ENCODE results near the gene NCF4.

DNA sequence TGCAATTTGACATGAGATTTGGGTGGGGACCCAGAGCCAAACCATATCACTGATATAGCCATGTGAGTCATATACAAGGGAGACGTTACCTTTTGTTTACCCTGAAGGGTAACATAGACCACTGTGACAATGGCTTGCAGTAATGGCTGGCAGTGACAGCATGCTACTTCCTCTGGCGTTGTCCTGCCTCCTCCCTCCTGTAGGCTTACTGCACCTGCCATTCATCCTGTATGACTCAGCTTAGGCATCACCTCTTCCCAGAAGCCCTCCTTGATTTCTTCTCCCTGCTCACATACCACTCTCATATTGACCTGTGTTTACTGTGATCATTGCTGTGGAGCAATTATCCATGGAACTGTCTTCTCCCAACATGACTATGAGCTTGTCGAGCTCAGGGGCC is 32.0 kb upstream of the NCF4 start:
- TF ChIP-seq, protein P1, sequence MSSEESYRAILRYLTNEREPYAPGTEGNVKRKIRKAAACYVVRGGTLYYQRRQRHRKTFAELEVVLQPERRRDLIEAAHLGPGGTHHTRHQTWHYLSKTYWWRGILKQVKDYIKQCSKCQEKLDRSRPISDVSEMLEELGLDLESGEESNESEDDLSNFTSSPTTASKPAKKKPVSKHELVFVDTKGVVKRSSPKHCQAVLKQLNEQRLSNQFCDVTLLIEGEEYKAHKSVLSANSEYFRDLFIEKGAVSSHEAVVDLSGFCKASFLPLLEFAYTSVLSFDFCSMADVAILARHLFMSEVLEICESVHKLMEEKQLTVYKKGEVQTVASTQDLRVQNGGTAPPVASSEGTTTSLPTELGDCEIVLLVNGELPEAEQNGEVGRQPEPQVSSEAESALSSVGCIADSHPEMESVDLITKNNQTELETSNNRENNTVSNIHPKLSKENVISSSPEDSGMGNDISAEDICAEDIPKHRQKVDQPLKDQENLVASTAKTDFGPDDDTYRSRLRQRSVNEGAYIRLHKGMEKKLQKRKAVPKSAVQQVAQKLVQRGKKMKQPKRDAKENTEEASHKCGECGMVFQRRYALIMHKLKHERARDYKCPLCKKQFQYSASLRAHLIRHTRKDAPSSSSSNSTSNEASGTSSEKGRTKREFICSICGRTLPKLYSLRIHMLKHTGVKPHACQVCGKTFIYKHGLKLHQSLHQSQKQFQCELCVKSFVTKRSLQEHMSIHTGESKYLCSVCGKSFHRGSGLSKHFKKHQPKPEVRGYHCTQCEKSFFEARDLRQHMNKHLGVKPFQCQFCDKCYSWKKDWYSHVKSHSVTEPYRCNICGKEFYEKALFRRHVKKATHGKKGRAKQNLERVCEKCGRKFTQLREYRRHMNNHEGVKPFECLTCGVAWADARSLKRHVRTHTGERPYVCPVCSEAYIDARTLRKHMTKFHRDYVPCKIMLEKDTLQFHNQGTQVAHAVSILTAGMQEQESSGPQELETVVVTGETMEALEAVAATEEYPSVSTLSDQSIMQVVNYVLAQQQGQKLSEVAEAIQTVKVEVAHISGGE (tag by site-specific recombination; conservative IDR thresholded peaks at IDR 0.05; ENCODE audit: low read depth) = no peak
- TF ChIP-seq ZNF398 (tag by site-specific recombination; IDR thresholded peaks at IDR 0.05) (no peak), HOXD13 (CRISPR knock-in tag; IDR thresholded peaks at IDR 0.05; ENCODE audit: borderline replicate concordance) (no peak), ZNF549 (tag by site-specific recombination; IDR thresholded peaks at IDR 0.05) (no peak)

Measured in HEK293 (cell line).